GM12878 (cell line): ENCODE measurements around the gene PRRC2B.

Experiments used
- ASH2L ChIP-seq: fragments of 300-600, 200-600 bp; sonication (generic); IDR thresholded peaks from 2 replicates; pipeline ENCODE4 v1.6.1; 2017; ENCODE audit warnings: low read depth, mild to moderate bottlenecking, borderline replicate concordance
- EZH2 ChIP-seq: IDR thresholded peaks from 2 replicates; pipeline ENCODE4 v1.6.1; 2012; ENCODE audit warnings: low read depth, mild to moderate bottlenecking, control low read depth, inconsistent platforms, low read length, borderline replicate concordance; ENCODE audit not compliant: control insufficient read depth
- KAT2A ChIP-seq: conservative IDR thresholded peaks from 2 replicates; pipeline ENCODE4 v1.6.1; 2011; ENCODE audit warnings: low read depth, low read length; ENCODE audit not compliant: control insufficient read depth
- KDM1A ChIP-seq: fragments of 200-600 bp; sonication (generic); IDR thresholded peaks from 2 replicates; pipeline ENCODE4 v1.6.1; 2016; ENCODE audit warnings: borderline replicate concordance
- NFXL1 ChIP-seq: fragments of 450-650 bp; IDR thresholded peaks from 2 replicates; pipeline ENCODE4 v1.6.1; 2017; ENCODE audit warnings: antibody characterized with exemption, mild to moderate bottlenecking, borderline replicate concordance
- POLR2AphosphoS2 ChIP-seq: IDR thresholded peaks from 2 replicates; pipeline ENCODE4 v1.6.1; 2011; ENCODE audit warnings: low read depth, mild to moderate bottlenecking, low read length, improper control_type of control experiment, moderate library complexity
- YBX1 ChIP-seq: fragments of 450-650 bp; IDR thresholded peaks from 2 replicates; pipeline ENCODE4 v1.6.1; 2016; ENCODE audit warnings: antibody characterized with exemption
- TF ChIP-seq, protein P1 (sequence below), 3 experiments: IDR thresholded peaks in 2 of 3; conservative IDR thresholded peaks in 1 of 3; 2 replicates each; pipeline ENCODE4 v1.5.1; 2011; ENCODE audit warnings: low read depth in 3 of 3, low read length in 3 of 3, mild to moderate bottlenecking in 3 of 3, control low read depth in 2 of 3, moderate library complexity in 2 of 3, inconsistent platforms in 1 of 3, mixed read lengths in 1 of 3; ENCODE audit not compliant: control insufficient read depth in 2 of 3, insufficient read depth in 1 of 3; ENCODE audit errors: extremely low read depth in 1 of 3

DNA sequence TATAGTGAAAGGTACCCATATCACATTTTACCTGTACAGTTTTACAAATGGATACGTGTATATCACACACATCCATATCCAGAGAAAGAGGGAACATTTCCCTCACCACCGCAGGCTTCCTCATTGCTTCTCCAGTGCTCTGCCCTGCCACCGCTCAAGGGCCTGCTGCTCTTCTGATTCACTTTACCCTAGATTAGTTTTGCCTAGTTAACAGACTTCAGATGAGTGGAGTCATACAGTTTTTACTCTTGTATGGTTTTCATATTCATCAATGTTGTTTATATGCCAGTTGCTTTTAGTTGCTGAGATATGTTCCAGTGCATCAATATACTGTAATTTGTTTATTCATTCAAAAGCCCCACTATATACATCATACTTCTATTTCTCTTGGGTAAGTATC, 54.9 kb downstream of the PRRC2B start:
- TF ChIP-seq YBX1 (no peak), EZH2 (no peak), ASH2L (no peak), NFXL1 (no peak), KDM1A (no peak), POLR2AphosphoS2 (no peak), KAT2A (no peak)
- TF ChIP-seq, protein P1, sequence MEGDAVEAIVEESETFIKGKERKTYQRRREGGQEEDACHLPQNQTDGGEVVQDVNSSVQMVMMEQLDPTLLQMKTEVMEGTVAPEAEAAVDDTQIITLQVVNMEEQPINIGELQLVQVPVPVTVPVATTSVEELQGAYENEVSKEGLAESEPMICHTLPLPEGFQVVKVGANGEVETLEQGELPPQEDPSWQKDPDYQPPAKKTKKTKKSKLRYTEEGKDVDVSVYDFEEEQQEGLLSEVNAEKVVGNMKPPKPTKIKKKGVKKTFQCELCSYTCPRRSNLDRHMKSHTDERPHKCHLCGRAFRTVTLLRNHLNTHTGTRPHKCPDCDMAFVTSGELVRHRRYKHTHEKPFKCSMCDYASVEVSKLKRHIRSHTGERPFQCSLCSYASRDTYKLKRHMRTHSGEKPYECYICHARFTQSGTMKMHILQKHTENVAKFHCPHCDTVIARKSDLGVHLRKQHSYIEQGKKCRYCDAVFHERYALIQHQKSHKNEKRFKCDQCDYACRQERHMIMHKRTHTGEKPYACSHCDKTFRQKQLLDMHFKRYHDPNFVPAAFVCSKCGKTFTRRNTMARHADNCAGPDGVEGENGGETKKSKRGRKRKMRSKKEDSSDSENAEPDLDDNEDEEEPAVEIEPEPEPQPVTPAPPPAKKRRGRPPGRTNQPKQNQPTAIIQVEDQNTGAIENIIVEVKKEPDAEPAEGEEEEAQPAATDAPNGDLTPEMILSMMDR (IDR thresholded peaks at IDR 0.05 in 2 of 3, conservative IDR thresholded peaks at IDR 0.05 in 1 of 3; ENCODE audit: control insufficient read depth in 2 of 3, extremely low read depth in 1 of 3, insufficient read depth in 1 of 3, low read depth in 3 of 3, low read length in 3 of 3): no peak
